GM18861 (cell line): ENCODE measurements around the gene EHD4.

ENCODE experiments used
- ATAC-seq: cut with Tn5 transposase; IDR thresholded peaks from one replicate; pipeline ENCODE4 v1.9.1; 2021; ENCODE audit not compliant: unreplicated experiment

Gene EHD4

DNA sequence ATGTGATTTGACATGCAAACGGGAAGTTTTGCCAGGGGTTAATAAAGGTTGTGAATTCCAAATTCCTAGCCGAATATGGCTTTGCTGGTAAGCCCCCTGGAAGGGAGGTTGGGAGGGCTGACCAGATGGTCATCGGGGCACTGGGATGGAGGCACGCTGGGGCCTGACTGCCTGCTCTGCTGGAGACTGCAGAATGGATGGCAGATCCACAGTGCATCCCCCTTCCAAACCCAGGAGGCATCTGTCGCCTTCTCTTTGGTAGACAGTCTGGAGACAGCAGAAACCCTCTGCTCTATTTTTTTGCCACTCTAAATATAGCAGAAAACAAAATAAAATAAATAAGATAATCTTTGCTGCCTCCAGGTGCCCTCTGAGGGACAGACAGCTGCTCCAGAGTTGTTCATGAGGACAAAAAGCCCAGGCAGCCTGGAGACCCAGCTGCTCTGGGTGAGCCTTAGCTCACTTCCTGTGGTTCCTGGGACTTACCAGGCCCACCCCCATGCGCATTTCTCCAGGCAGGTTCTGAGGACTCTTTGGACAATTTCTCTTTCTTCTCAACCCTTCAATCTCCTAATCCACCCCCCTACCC is 72.4 kb downstream of the EHD4 start:
- ATAC-seq, result no peak

GRCh38 chr15:41897363-41897799 is 75.0 kb downstream of the EHD4 start:
- no peak for ATAC-seq

DNA sequence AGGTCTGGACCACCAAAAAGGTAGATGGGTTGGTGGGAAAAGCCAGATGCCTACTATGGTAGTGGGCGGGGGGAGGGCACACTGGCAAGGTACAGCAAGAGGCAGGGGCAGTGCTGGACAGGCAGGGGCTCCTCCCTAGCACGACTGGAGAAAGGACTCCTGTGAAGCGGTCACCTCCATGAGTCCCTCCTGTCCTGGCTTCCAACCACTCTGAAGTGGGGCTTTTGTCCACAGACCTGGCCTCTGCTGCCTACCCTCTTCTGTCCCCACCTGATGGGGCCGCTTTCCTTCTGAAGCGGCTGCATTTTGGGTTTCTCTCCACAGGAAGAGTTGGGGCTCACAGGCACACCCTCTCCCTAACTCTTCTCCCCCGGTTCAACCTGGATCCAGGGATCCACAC is 75.8 kb downstream of the EHD4 start:
- no peak for ATAC-seq

DNA sequence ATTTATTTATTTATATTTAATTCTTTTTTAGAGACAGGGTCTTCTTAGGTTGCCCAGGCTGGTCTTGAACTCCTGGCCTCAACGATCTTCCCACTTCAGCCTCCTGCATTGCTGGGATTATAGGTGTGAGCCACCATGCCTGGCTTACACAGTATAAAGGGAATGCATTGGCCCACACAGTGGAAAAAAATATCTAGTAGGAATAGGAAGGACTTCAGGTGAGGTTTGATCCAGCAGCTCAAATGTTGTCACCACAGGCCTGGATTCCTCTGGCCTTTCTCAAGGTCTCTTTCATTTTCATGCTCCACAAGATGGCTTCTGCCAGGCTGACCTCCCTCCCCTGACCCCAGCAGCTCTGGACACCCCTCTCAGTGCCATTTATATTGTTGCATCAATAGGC is 76.4 kb downstream of the EHD4 start:
- ATAC-seq, result no peak

- ATAC-seq, result no peak
These were observed 76.9 kb downstream of the EHD4 start for GRCh38 chr15:41895491-41895890.

GRCh38 chr15:41894791-41895463 is 77.4 kb downstream of the EHD4 start:
- ATAC-seq, result peak; percentile 78

GRCh38 chr15:41894251-41894790 is 78.0 kb downstream of the EHD4 start:
- ATAC-seq, result no peak

DNA sequence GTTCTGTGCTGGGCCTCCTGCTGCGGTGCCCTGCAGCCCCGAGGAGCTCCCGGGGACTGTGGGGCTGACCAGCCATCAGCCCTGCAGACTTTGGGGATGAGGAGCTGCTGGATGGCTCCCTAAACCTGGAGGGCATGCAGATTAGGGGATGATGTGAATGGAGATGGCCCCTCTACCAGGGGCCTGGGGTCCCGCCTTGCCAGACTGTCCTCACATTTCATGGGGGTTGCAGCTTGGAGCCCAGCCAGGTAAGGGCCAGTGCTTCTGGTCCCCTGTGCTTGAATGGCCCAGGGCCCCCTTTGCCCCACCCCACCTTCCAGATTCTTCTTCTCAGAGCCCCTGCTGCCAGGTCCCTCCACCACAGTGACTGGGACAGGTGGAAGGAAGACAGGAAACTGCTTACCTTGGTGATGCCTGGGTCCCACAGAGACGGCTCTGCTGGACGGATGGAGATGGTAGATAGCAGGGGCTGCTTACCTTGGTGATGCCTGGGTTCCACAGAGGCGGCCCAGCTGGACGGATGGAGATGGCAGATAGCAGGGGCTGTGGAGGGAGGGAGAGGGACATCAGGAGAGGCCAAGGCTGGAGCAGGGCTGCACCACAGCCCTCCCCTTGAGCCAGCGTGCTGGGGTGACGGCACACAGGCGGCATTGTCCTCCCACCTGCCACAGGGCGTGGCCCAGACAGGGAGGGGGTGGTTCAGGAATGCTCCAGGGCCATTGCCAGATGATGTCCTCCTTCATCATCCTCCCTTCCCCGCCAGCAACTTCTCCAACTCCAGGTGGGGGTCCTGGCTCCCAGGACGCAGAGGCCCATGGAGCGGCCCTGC is 78.7 kb downstream of the EHD4 start, which contains the start of gene SPTBN5:
Gene SPTBN5, minus strand, starts transcription at position 632 of the 829 bp plus-strand sequence. Its CDS starts 556 bp downstream, at position 76.
- ATAC-seq, result no peak

DNA sequence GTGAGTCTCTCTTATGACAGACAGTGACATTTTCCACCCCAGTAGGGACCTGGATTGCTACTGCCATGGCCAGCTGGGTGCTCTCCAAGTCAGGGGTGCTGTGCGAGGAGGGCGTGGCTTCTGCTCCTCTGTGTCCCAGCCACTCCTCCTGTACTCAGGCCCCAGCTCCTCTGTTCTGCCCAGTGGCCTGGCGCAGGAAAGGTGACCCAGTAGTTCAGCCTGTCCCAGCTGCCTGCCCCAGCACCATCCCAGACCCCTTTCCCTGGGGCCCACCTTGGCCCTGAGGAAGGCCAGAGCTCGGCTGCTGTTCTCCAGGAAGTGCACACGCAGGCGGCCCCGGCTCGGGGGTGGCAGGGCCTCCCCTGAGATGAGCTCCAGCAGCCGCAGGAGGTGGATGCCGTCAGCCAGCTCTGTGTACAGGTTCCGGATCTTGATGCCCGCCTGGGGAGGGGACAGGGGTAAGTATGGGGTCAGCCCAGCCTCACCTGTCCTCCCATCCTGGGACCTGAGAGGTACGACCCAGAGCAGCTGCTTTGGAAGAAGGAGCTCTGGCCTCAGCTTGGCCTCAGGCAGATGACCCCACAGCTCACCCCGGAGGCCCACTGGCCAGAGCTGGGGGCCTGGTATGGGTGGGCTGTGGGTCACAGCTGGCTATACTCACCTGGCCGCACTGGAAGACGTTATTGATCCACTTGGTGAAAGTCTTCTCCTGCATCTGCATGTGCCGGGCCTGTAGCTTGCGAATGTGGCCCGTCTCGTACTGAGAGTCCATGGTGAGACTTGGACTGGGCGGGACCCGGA is 79.5 kb downstream of the EHD4 start:
- no peak for ATAC-seq

GRCh38 chr15:41891946-41892345 is 80.4 kb downstream of the EHD4 start:
- no peak for ATAC-seq

DNA sequence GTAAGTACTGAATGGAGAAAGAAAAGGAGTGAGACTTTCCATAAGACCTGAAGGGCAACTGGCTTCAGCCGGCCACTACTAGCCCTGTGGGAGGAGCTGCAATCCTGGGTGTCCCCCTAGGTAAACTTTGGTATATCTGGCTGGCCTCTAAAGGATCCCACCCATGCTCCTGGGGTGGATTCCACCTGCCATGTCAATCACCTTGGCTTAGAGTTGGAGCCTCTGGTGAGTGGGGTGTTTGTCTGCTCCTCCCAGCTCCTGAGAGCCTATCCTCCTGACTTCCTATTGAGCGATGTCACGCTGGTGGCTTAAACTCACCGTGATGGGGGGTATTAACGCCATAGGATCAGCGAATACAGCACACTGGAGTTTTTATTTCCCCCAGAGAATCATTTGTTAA is 81.1 kb downstream of the EHD4 start:
- ATAC-seq, result no peak

- no peak for ATAC-seq
These were observed 82.2 kb downstream of the EHD4 start for GRCh38 chr15:41890050-41890690.

DNA sequence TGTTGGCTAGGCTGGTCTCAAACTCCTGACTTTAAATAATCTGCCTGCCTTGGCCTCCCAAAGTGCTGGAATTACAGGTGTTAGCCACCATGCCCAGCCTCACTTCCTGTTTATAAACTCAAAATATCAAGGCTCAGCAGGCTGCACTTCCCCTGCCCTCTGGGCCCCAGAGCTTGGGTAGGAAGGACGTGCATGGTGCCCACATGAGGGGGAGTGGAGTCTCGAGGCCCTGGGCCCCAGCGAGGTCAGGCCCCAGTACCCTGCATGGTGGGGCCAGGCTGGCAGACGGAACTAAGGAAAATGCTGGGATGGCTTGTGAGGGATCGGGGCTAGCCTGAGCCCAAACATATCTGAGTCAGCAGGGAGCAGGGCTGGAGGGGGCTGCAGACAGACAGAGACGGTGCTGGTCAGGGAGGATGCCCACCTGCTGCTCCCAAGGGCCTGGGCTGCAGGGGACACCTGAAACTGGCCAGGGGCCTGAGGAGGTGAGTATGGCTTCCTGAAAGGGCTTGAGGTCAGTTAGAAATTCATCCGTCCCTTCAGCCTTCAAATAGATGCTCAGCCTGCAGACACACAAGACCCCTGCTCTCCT is 83.6 kb downstream of the EHD4 start:
- no peak for ATAC-seq

GRCh38 chr15:41887893-41888292 is 84.5 kb downstream of the EHD4 start:
- ATAC-seq, result no peak

DNA sequence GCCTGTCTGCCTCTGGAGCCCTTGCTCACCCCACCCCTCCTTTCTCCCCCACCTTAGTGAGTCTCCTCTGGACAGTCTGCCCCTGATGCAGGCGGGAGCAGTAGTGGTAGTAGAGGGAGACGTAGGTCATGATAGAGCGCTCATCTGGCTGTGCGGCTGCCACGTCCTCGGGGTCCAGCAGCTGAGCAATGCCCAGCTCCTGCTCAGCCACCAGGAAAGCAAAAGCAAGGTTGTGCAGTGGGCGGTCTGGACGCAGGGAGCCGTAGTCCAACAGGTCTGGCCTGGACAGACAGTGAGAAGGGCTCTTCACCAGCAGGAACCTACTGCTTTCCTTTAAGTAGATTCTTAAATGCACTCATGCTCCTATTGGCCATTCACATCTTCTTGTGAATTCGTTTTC is 85.2 kb downstream of the EHD4 start:
- ATAC-seq, result no peak

- ATAC-seq, result no peak
These were observed 85.6 kb downstream of the EHD4 start for GRCh38 chr15:41886741-41887140.

GRCh38 chr15:41885841-41886240 is 86.5 kb downstream of the EHD4 start:
- ATAC-seq, result no peak

- ATAC-seq, result no peak
These were observed 87.0 kb downstream of the EHD4 start for GRCh38 chr15:41885321-41885720.

GRCh38 chr15:41884458-41884857 is 87.9 kb downstream of the EHD4 start:
- ATAC-seq, result no peak

DNA sequence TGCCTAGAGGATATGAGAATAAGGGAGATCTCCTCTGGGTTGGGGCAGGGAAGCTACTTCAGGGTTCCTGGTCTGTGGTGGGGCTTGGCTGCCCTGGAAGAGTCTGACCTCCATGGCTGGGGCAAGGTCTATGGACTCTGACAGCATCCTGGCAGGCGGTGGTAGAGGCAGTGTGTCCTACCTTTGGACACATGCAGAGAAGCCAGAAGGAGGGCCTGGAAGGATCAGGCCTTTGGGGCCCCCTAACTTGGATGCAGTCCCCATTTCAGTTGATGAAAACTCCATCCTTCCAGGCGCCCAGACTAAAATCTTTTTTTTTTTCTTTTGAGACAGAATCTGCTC is 88.9 kb downstream of the EHD4 start:
- ATAC-seq, result no peak
